MG63 (cell line): ENCODE measurements around the gene ARID5B. TPM values are rescaled to one million over a fixed set of nuclear protein-coding genes. Genes with fewer than 3 reads are reported as not detected.
A peak's percentile ranks its signal among the peaks of the same experiment; 100 is the strongest.

Experiments used
- DNase-seq: peaks from one replicate; pipeline ENCODE4 v3.0.0-alpha.2; 2020
- H3K27me3 ChIP-seq: fragments of 250-450 bp; sonication (Bioruptor Pico); 2 replicates; pipeline ENCODE4 v1.5.1; 2020; ENCODE audit warnings: mild to moderate bottlenecking, moderate library complexity
- H3K36me3 ChIP-seq: fragments of 250-450 bp; sonication (Bioruptor Pico); 2 replicates; pipeline ENCODE4 v1.5.1; 2020; ENCODE audit warnings: mild to moderate bottlenecking, moderate library complexity
- H3K4me3 ChIP-seq: fragments of 250-450 bp; sonication (Bioruptor Pico); 2 replicates; pipeline ENCODE4 v1.5.1; 2020; ENCODE audit warnings: mild to moderate bottlenecking, moderate library complexity
- H3K9me3 ChIP-seq: fragments of 250-450 bp; sonication (Bioruptor Pico); 2 replicates; pipeline ENCODE4 v1.5.1; 2020; ENCODE audit warnings: mild to moderate bottlenecking, moderate library complexity
- total RNA-seq: library from RNA; depleted of rRNA; stranded (reverse); fragments of >200 nt; shearing (Covaris generic); gene quantifications from 2 replicates; pipeline ENCODE4 v1.2.3, GENCODE V29; 2014; ENCODE audit warnings: low replicate concordance

Gene ARID5B
- total RNA-seq, 1 experiment from 2014 or later = 12.8 TPM

DNA sequence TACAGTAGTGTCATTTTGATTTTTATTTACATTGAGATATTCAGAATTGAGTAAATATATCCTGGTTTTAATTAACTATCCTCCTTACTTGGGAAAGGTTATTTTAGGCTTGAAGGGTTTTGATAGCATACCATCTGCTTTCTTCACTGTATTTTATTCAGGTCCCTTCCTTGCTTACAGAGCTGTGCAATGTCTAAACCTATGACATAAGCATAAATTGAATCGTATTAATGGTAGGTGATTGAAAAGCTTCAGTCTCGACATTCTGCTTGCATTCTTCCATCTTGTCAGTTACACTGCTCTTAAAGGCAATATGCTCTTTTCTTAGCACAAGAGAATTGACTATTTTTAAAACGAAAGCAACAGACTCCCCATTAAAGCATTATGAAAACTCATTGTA is 102.5 kb downstream of the ARID5B start:
- DNase-seq = no peak
- peaks cover 10% of the 10 kb centered on the region for H3K36me3 ChIP-seq
- H3K9me3 ChIP-seq = no peaks in the 10 kb centered on the region
- no peaks in the 10 kb centered on the region for H3K27me3 ChIP-seq
- no peak overlapping the region for H3K4me3 ChIP-seq

DNA sequence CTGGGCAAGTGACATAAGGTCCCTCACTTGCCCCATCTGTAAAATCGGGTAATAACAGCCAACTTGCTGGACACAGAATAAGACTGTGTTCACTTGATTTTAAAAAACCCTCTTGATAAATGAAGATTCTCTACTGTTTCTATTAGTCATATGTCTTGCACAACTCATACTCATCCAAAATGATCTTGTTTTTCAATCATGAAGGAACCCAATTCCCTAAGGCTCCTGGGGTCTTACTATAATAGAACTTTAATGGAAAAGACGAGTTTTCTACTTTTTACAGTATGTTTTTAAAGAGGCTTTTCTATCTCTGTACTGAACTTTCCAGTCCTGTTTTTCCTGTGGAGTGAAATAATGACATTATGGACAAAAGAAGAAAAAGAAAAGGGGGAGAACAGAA is 103.8 kb downstream of the ARID5B start:
- H3K4me3 ChIP-seq = no peak overlapping the region
- H3K27me3 ChIP-seq = no peaks in the 10 kb centered on the region
- peaks cover 10% of the 10 kb centered on the region for H3K36me3 ChIP-seq
- H3K9me3 ChIP-seq = no peaks in the 10 kb centered on the region
- DNase-seq = no peak

DNA sequence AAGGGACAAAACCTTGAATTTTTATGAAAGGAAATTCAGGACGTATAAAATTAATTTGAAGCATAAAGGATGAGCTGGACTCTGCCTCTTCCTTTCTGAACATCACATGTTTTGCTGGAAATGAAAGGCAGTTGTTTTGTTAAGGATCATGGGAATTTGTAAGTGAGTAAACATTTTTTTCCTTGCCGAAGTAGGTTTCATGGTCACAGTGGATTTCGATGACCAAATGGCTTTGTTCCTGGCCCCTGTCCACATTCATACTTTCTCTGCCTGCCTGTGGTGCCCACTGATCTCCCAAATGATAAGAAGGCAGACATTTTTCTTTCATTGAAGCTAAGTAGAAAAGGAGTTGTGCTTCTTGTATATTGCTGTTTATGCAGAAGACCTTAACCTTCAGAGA is 104.2 kb downstream of the ARID5B start:
- no peaks in the 10 kb centered on the region for H3K27me3 ChIP-seq
- H3K9me3 ChIP-seq = no peaks in the 10 kb centered on the region

DNA sequence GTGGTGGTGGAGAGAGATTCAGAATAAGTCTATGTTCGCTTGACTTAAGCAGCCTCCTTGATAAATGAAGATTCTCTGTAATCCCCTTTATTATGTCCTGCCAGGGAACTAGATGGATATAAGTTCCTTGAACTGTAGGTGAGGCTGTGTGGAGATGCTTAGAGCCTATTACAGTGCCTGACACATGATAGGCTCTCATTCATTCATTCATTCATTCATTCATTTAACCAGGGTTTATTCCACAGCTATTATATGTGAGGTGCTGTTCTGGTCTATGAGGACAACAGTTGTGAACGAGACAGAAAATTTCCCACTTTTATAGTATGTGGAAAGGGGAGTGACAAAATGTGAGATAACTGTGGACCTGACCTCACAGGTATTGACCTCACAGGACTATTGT is 105.6 kb downstream of the ARID5B start:
- no peak for DNase-seq
- H3K27me3 ChIP-seq = no peaks in the 10 kb centered on the region
- H3K36me3 ChIP-seq = peaks cover 5% of the 10 kb centered on the region
- no peaks in the 10 kb centered on the region for H3K9me3 ChIP-seq
- no peak overlapping the region for H3K4me3 ChIP-seq

More for the DNA sequence above, 104.2 kb downstream of the ARID5B start:
- peaks cover 10% of the 10 kb centered on the region for H3K36me3 ChIP-seq
- H3K4me3 ChIP-seq = no peak overlapping the region
- no peak for DNase-seq

DNA sequence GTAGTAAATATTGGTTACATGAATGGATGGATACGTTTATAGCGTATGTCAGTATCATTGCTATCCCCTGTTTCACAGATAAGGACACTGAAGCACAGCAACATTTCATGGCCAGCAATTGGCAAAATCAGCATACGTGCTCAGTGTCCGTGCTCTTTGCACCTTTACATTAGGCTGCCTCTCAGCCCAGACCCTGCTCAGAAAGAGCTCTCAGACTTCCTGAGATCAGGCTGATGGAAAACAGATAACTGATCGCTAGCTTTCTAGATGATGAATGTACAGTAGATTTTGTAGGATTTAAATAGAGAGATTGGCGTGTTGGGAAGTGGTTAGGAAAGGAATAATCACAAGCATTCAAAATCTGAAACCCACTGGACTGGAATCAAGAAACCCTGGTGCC is 106.7 kb downstream of the ARID5B start:
- Histone ChIP-seq H3K36me3 (peaks cover 4% of the 10 kb centered on the region; the same call in 1 of the 2 replicates), H3K27me3 (no peaks in the 10 kb centered on the region), H3K9me3 (no peaks in the 10 kb centered on the region), H3K4me3 (no peak overlapping the region)
- DNase-seq = no peak

DNA sequence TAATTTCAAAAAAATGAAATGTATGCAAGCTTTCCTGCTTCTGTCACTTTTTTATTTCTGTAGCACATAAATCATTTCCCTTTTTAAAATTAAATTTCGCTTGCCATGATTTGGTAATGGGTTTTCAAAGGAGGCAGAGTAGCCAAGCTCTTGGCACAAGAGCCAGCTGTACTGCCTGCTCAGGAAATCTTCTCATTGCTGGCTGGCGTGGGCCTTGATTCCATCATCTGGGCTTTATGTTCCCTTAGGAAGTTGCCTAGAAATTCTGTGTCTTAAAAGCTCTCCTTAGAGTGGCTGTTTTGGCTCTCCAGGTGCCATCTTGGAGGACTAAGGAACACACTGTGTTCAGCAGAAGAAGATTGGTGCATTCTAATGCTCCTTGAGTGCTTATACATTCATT is 107.4 kb downstream of the ARID5B start:
- H3K9me3 ChIP-seq = no peaks in the 10 kb centered on the region
- DNase-seq = peak; percentile 24
- H3K36me3 ChIP-seq = peaks cover 5% of the 10 kb centered on the region; the same call in 1 of the 2 replicates
- no peak overlapping the region for H3K4me3 ChIP-seq
- no peaks in the 10 kb centered on the region for H3K27me3 ChIP-seq

DNA sequence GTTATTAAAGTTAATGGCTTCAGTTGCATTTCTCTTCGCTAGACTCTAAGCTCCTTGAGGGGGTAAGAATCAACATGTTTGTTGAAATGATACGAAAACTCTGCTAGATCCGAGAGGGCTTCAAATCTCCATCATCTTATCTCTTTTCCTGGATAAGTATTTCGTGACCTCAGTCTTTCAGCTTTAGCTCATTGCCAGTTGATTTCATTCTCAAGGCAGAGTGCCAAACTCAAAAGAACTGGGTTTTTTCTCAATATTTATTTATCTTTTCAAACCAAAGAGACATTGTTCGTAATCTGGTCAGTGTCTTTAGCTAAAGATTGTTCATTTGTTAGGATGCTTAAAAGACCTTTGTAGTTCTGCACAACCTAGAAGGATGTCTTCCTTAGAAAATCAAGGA is 108.9 kb downstream of the ARID5B start:
- H3K9me3 ChIP-seq = no peaks in the 10 kb centered on the region
- H3K4me3 ChIP-seq = no peak overlapping the region
- no peak for DNase-seq
- H3K27me3 ChIP-seq = no peaks in the 10 kb centered on the region
- H3K36me3 ChIP-seq = peaks cover 5% of the 10 kb centered on the region; the same call in 1 of the 2 replicates

DNA sequence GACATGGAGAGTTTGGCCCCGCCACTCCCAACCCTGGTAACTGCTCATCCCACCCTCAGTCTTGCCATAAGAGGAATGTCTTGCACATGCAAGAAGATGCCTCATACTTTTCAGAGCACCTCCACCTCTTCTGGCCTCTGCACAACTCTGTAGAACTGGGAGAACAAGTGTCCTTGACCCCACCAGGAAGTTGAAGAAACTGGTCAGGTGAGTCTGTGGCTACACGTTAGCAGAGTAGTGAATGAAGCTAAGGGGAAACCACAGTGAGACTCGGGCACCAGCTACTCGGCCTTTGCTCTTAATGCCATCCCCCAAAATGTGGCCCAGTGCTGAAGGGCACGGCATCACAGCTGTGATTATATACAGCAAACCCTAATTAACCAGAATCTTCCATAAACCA is 110.1 kb downstream of the ARID5B start:
- H3K9me3 ChIP-seq = no peaks in the 10 kb centered on the region
- no peaks in the 10 kb centered on the region for H3K27me3 ChIP-seq
- DNase-seq = no peak
- no peak overlapping the region for H3K4me3 ChIP-seq
- H3K36me3 ChIP-seq = peaks cover 5% of the 10 kb centered on the region; the same call in 1 of the 2 replicates

DNA sequence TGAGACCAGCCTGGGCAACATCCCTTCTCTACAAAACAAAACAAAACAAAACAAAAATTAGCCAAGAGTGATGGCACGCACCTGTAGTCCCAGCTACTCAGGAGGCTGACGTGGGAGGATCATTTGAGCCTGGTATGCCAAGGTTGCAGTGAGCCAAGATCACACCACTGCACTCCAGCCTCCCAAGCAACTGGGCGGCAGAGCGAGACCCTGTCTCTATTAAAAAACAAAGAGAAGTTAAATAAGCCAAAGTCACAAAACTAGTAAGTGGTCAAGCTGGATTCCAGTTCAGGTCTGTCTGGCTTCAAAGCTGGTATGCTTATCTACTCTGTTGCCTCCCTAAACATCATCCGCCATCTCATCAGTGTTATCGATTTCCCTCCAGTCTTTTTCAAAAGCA is 110.8 kb downstream of the ARID5B start:
- H3K9me3 ChIP-seq = no peaks in the 10 kb centered on the region
- H3K36me3 ChIP-seq = peaks cover 3% of the 10 kb centered on the region; the same call in 1 of the 2 replicates
- no peak for DNase-seq
- H3K4me3 ChIP-seq = no peak overlapping the region
- H3K27me3 ChIP-seq = no peaks in the 10 kb centered on the region

DNA sequence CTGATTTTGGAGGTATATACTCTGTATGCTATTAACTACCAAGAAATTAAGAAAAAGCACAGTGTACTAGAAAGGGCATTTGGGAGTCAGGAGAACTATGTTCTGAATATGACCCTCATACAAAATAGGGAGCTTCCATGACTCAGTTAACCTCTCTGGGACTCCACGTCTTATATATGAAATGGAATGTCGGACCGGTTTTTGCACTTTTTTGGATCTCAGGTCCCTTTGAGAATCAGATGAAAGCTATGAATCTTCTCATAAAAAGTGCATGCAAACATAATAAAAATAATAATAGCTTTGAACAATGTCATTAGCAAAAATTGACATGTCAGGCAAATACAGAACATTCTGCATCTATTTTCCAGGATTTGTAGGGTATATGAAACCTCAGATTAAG is 113.0 kb downstream of the ARID5B start:
- Histone ChIP-seq H3K27me3 (no peaks in the 10 kb centered on the region), H3K9me3 (no peaks in the 10 kb centered on the region), H3K36me3 (peaks cover 3% of the 10 kb centered on the region; the same call in 1 of the 2 replicates), H3K4me3 (no peak overlapping the region)
- no peak for DNase-seq

DNA sequence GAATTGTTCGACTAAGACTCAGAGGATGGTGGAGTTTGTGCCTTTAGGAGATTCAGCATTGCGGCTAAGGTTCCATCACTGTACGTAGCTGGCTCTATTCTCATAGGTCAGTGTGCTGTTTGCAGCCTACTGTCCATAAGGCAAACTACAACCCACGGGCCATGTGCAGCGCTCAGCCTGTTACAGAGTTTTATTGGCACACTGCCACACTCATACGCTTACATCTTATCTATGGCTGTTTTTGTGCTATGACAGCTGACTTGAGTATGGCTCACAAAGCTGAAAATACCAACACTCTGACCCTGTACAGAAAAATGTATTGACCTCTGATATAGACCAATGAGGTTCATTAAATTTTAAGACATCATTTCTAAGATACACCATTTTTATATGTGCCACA is 114.5 kb downstream of the ARID5B start:
- Histone ChIP-seq H3K9me3 (no peaks in the 10 kb centered on the region), H3K4me3 (no peak overlapping the region), H3K27me3 (no peaks in the 10 kb centered on the region), H3K36me3 (peaks cover 3% of the 10 kb centered on the region; the same call in 1 of the 2 replicates)
- no peak for DNase-seq

DNA sequence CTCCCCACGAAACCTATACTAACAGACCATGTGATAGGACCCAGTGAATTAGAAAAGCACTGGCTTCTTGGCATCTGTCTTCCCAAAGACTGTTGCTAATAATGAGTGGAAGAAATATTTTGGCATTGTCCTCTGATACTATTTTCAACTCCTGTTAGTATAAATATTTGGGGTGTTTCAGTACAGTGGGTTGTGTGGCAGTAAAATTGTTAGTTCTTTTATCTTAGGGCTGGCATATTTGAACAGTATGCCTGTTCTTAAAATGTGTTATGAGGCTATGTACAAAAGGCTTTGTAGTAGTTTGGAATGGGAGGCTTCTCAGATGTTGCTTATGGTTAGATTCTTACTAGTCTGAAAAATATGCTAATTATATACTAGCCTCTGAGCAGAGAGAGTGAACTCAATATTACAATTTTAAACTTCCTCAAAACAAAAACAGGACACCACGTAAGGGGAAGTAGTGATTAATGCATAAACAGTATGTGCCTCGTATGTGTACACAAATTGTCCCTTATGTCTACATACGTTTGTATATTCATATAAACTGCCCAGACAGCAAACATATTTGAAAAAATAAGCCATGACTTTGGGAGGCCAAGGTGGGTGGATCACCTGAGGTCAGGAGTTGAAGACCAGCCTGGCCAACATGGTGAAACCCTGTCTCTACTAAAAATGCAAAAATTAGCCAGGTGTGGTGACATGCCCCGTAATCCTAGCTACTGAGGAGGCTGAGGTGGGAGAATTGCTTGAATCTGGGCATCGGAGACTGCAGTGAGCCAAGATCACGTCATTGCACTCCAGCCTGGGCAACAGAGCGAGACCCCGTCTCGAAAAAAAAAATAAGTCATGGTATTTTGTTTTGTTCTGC is 115.4 kb downstream of the ARID5B start:
- H3K27me3 ChIP-seq = no peaks in the 10 kb centered on the region
- peaks cover 3% of the 10 kb centered on the region; the same call in 1 of the 2 replicates for H3K36me3 ChIP-seq
- H3K9me3 ChIP-seq = no peaks in the 10 kb centered on the region
- H3K4me3 ChIP-seq = no peak overlapping the region
- no peak for DNase-seq

DNA sequence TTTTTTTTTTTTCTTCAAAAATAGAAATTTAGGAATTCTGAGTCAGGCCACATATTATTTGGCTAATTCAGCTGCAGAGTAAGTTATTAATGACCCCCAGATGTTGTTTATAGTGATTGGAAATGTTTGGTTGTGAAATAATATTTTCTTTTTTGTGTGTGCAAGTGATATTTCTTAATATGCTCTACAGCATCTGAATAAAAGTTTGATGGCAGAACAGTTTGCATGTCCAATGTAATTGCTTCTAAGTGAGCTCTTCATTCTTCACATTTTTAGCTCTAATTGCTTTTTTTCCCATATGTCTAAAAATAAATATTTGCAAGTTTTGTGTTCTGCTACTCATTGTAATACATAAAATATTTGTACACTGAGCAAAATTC is 116.0 kb downstream of the ARID5B start:
- Histone ChIP-seq H3K27me3 (no peaks in the 10 kb centered on the region), H3K4me3 (no peak overlapping the region), H3K9me3 (no peaks in the 10 kb centered on the region), H3K36me3 (peaks cover 3% of the 10 kb centered on the region; the same call in 1 of the 2 replicates)
- DNase-seq = no peak

DNA sequence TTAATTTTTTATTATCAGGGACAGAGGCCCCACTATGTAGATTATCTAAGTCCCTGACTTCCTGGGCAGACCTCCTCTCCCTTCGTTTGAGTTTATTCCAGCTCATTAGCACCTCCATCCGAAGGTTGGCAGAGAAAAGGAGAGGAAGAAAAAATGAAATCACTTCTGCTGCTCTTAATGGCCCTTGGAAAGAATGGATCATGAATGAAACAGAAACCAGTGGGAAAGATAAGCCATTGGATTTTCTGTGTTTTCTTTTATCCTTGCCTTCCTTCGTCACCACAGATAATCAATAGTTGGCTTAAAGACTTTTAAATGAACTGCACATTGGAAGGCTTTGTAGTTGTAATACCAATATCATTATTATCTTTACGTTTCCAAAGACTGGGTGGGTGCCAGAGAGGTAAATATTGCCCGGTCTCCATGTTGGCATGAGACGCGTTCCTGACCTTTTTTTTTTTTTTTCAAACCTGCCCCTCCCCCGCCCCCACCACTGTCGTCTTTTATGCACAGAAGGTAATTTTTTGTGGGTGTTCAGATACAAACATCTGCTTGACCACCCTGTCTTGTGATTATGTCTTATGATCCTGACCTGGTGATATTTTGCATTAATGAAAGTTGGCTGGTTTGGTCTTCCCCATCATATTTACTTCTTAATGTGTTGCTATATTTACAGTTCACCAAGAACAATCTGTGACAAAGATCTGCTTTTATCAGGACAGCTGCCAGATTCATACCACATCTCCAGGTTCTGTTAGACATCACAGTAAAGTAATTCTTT is 116.8 kb downstream of the ARID5B start:
- H3K4me3 ChIP-seq = no peak overlapping the region
- no peaks in the 10 kb centered on the region for H3K27me3 ChIP-seq
- peaks cover 2% of the 10 kb centered on the region; the same call in 1 of the 2 replicates for H3K9me3 ChIP-seq
- peaks cover 1% of the 10 kb centered on the region; the same call in 1 of the 2 replicates for H3K36me3 ChIP-seq
- DNase-seq = no peak

DNA sequence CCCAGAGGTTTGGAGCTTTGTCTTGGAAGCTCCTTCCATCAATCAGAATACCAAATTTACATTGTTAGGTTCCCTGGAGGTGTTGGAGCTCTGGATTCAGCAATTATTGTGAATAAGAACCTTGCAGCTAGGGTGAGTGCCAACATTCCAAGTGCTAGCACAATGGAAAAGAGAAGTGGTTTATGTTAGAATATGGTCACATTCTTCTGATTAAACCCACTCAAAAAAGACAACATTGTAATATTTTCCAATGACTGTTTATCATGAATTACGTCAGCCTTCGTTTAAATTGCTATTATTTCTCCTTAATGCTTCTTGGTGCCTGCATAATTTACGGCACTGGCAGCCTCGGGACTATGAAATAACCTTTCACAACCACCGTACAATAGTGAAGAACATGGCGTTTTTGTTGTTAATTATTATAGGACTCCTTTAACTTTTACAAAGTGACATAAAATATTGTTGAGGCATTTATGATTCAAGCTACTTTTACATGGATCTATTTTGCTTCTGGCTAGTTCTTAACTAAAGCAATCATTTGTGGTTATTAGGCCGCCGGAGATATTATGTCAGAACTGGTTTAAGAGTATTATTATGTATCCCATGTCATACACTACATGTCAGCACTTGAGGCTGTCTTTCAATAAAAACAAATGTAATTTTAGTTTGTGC is 117.7 kb downstream of the ARID5B start:
- H3K27me3 ChIP-seq = no peaks in the 10 kb centered on the region

DNA sequence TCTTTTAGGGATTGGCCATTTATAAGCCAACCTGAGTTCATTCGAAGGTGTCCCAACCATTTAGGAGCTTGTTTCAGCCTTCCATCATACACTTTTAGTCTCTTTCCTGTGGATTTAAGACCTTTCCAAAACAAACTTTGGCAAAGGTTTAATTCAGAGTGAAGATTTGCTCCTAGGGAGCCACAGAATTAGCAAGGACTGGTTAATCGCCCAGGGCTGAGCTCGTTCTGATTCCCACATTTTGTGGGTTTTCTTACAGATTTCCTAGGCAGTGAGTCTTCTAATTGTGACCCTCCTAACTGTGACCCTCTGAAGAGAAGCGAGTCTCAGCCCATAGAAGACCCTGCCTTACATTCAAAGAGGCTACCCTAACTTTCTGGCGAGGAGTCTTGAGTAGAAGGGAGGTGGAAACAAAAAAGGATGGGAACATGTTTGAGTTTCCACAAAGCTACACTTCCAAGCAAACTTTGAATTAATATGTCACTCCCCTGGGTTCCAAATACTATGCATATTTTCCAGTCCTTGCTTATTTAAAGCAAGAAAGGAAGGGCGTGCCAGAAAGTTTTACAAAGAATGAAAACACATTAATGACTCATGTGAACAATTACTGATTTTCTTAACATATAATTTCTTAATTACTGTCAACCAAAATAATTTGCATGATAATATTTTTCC is 118.3 kb downstream of the ARID5B start:
- Histone ChIP-seq H3K27me3 (no peaks in the 10 kb centered on the region), H3K4me3 (no peak overlapping the region)
- no peak for DNase-seq

More for the DNA sequence above, 117.7 kb downstream of the ARID5B start:
- Histone ChIP-seq H3K9me3 (peaks cover 3% of the 10 kb centered on the region; the same call in 1 of the 2 replicates), H3K36me3 (0 out of 2 replicates have a peak, but pooled peaks cover 3% of the 10 kb centered on the region), H3K4me3 (no peak overlapping the region)
- peak; percentile 39 for DNase-seq

More for the DNA sequence above, 118.3 kb downstream of the ARID5B start:
- Histone ChIP-seq H3K9me3 (peaks cover 3% of the 10 kb centered on the region; the same call in 1 of the 2 replicates), H3K36me3 (0 out of 2 replicates have a peak, but pooled peaks cover 3% of the 10 kb centered on the region)
